GM19463 (cell line): Measurements from ENCODE around the gene BAAT.

Experiments used
- ATAC-seq: cut with Tn5 transposase; IDR thresholded peaks from one replicate; pipeline ENCODE4 v1.9.1; 2021; ENCODE audit warnings: mild to moderate bottlenecking, moderate library complexity; ENCODE audit not compliant: unreplicated experiment

Gene BAAT

GRCh38 chr9:101398930-101399642 is 14.3 kb upstream of the BAAT start:
- no peak for ATAC-seq

- peak; percentile 97 for ATAC-seq
Measured at GRCh38 chr9:101398068-101398929, 13.5 kb upstream of the BAAT start, which contains the start of the genes MRPL50 and ZNF189. Gene MRPL50 (minus strand): TSS chr9:101398618. CDS start chr9:101398592, 26 bp downstream. Gene ZNF189 (plus strand): TSS chr9:101398851. CDS start chr9:101399157, 306 bp downstream.

- ATAC-seq: no peak
Measured at GRCh38 chr9:101397746-101398067, 12.9 kb upstream of the BAAT start.

DNA sequence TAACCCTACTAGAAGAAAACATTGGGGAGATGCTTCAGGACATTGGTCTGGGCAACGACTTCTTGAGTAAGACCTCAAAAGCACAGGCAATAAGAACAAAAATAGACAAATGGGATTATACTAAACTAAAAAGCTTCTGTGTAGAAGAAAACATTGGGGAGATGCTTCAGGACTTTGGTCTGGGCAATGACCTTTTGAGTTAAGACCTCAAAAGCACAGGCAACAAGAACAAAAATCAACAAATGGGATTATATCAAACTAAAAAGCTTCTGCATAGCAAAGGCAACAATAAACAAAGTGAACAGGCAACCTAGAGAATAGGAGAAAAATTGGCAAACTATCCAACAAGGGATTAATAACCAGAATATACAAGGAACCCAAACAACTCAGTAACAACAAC is 9.9 kb upstream of the BAAT start:
- ATAC-seq: no peak

GRCh38 chr9:101393135-101393534 is 8.3 kb upstream of the BAAT start:
- no peak for ATAC-seq

GRCh38 chr9:101388507-101388993 is 3.7 kb upstream of the BAAT start:
- no peak for ATAC-seq

GRCh38 chr9:101387871-101388506 is 3.2 kb upstream of the BAAT start:
- peak; percentile 73 for ATAC-seq

DNA sequence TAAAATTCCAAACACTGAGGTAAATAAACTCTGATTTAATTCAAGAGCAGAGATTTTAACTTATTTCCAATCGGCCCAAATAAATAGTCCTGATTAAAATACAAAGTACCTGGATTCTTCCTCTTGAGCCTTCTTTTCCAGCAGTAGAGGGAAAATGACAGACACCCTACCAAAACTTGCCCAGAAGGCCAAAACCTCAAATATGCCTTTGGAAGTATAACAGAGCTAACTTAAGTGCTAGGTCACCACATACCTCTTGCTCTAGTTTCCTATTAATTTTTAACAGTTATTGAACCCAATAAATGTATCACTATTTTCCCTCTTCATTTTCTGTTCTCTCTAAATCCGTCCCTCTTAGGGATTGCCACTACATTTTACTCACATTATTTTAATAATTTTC is 1.4 kb downstream of the BAAT start:
- no peak for ATAC-seq

- ATAC-seq: no peak
Measured at GRCh38 chr9:101381833-101382342, 2.9 kb downstream of the BAAT start.

DNA sequence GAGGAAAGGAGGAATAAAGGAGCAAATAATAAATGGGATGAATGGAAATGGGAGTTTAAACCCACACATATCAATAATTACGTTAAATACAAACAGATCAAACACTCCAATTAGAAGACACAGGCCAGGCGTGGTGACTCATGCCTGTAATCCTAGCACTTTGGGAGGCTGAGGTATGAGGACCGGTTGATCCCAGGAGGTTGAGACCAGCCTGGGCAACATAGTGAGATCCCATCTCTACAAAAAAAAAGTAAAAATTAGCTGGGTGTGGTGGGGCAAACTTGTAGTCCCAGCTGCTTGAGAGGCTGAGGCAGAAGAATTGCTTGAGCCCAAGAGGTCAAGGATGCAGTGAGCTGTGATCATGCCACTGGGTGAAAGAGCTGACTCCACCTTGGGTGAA is 3.7 kb downstream of the BAAT start:
- ATAC-seq: no peak

- ATAC-seq: no peak
Measured at GRCh38 chr9:101380295-101380694, 4.5 kb downstream of the BAAT start.

- ATAC-seq: no peak
Measured at GRCh38 chr9:101376111-101376848, 8.5 kb downstream of the BAAT start.

DNA sequence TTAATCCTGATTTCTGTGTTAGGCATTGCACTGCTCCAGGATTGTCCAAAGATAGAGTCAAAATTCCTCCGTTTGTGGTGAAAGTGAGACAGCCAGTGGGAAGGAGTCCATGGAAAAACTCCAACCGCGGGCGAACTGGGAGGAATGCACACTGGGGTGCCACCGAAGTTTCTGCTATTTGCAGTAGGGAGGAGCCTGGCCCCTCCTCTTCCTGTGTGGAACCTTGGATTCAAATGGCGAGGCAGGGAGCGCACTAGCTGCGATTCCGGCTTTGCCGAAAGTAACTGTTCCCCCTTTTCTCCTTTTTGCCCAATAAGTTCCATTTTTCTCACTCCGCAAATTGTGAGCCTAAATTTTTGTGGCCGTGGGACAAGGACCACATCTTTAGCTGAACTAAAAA is 9.3 kb downstream of the BAAT start:
- ATAC-seq: no peak

- ATAC-seq: no peak
Measured at GRCh38 chr9:101372327-101373118, 12.3 kb downstream of the BAAT start.

DNA sequence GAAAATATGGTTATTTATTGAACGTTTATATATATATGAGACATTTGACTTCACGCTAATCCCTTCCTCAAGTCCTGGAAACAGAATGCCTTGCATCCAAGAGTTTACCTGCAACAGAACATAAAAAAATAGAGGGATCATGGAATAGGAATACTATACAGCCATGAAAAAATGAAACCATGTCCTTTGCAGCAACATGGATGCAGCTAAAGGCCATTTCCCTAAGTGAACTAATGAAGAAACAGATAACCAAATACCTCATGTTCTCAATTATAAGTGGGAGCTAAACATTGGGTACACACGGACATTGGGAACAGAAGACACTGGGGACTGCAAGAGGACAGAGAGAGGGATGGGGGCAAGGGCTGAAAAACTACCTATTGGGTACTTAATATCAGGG is 13.0 kb downstream of the BAAT start:
- ATAC-seq: no peak

- ATAC-seq: no peak
Measured at GRCh38 chr9:101369884-101370531, 14.8 kb downstream of the BAAT start.

DNA sequence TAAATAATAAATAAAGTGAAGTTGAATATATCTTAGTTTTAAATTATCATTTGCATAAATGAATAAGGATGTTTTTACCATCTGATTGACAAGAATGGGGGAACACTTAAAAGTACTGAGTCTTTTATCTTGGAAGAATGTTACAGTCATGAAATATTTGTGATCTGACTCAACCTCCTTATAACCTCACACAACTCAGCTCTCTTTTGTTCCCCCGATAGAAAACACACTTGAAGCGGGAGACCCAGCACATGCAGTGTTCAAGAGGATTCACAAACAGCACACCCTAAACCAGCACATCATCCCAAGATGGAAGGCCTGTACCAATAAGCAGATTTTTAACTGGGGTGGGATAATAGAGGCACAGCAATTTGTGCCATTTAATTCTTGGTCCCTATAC is 15.5 kb downstream of the BAAT start:
- no peak for ATAC-seq

- no peak for ATAC-seq
Measured at GRCh38 chr9:101367323-101367722, 17.5 kb downstream of the BAAT start.

DNA sequence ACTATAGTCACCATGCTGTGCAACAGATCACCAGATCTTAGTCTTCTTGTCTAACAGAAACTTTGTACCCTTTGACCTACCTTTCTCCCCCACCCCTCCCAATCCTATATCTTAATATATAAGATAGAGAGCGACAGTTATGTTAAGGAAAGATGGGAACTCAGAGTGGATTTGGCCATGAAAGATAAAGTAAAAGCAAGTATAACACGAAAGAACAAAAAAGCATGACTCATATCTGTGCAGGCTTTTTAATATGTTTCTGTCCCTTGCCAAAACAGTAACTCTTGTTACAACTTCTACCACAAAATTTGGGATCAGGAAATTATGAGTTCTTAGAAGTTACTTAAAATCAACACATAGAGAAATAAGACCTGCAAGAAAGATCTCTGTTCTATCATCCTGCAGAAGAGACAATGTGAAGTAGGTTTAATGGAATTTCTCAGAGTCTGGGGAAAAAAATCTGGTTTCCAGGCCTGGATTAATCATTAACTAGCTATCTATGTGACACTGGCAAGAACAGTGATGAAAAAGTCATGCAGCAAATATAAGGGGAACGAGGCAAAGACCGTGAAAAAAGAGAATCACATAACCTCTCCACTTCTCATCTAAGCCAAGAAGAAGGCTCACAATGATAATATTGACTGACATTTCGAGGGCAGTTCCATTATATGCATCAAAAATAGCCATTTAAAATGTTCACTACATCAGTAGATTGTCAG is 18.6 kb downstream of the BAAT start:
- no peak for ATAC-seq
